HG03139 (cell line): Measurements from ENCODE around the gene NGB.
"Not testable (repeated sequence)": the region's sequence is repeated elsewhere in the genome, so short reads cannot be mapped to it uniquely, and the experiment has no call there.

Experiments
- ATAC-seq: cut with Tn5 transposase; IDR thresholded peaks from one replicate; pipeline ENCODE4 v1.9.1; 2021; ENCODE audit not compliant: unreplicated experiment

NGB gene

GRCh38 chr14:77296906-77297305 is 25.9 kb upstream of the NGB start:
- no peak for ATAC-seq

- no peak for ATAC-seq
Measured at GRCh38 chr14:77296155-77296554, 25.1 kb upstream of the NGB start.

GRCh38 chr14:77290705-77291104 is 19.7 kb upstream of the NGB start:
- no peak for ATAC-seq

GRCh38 chr14:77286576-77286975 is 15.6 kb upstream of the NGB start:
- ATAC-seq, result no peak

GRCh38 chr14:77284466-77284865 is 13.5 kb upstream of the NGB start:
- ATAC-seq, result no peak

DNA sequence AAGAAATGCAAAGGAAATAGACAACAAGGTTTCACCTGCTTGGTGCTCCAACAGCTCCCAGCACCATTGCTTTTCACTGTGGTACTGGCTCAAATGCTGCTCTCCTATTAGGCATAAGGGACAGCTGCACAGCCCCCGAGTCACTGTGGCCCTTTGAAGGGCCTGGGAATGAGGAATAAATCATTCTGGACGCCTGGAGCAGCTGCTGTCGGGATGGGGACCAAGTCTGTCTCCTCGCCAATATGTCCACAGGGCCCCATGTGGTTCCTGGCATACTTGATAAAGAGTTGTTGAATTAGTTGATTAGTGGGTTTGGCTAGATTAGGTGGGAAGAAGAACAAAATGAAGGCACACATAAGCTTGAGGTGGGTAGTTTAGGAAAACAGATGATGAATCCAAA is 13.1 kb upstream of the NGB start:
- ATAC-seq, result no peak

DNA sequence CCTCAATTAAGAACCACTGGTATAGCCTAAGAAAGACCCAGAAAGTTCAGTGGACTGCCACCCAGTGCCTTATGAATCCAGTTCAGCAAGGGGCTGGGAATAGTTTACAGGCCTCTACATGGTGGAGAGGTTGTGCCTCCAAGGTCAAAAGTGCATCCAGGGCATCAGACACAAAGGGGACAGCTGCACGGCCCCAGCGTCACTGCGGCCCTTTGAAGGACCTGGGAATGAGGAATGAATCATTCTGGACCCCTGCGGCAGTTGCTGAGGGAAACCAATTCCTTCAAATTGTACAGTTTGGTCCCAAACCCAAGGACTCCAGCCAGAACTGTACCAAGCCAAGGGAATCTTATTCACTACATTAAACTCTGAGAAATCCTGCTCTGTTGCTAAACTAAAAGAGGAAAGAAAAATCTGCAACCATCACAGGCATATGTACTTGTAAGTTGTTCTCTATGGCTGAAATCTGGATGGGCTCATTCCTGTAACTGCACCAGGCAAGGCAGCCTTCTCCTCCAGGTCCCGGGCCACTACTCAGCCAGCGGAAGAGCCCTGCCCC is 10.9 kb upstream of the NGB start:
- ATAC-seq, result no peak

DNA sequence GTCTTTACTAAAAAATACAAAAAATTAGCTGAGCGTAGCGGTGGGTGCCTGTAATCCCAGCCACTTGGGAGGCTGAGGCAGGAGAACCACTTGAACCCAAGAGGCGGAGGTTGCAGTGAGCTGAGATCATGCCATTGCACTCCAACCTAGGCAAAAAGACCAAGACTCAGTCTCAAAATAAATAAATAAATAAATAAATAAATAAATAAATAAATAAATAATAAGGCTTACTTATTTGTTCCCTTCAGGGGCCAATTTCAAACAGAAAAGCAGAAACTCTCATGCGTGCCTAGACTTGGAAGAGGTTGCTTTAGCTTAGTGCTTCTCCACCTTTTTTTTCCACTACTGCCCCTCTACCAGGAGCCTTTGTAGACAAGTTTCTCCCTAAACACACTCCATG is 9.9 kb upstream of the NGB start:
- ATAC-seq, result not testable (repeated sequence)

DNA sequence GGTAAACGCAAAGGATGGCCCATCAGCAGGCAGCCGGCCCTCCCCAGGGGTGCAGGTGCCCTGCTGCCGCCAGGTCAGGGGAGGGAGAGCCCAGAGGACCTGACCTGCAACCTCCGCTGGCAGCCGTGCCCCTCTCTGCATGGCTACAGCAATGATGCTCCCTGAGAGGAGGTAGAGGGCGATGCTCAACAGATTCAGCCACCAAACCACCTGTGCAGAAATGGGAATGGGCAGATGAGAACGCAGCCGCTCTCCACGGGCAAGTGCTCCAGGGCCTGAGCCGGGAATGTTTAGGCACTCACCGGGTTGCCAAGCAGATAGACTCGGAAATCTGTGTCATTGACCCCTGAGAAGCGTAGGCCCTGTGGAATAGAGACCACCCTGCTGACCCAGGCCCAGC is 8.7 kb upstream of the NGB start:
- no peak for ATAC-seq

GRCh38 chr14:77278461-77279230 is 7.6 kb upstream of the NGB start:
- ATAC-seq, result no peak

DNA sequence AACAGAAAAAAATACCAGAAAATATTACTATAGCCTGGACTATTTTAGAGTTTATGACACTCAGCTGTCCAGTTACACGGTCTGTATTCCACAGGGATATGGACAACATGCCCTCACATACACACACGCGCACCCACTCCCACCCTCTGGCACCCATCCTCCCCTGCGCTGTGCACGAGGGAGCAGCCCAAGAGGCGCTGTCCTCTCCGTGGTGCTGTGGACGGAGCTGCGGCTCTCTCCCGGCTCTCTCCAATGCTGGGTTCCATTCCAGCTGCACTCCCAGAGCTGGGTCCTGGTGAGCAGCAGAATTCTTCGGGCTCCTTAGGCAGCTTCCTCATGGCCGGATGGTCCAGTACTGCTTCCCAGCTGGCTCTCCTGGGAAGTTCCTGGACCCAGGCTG is 6.0 kb upstream of the NGB start:
- ATAC-seq, result no peak

DNA sequence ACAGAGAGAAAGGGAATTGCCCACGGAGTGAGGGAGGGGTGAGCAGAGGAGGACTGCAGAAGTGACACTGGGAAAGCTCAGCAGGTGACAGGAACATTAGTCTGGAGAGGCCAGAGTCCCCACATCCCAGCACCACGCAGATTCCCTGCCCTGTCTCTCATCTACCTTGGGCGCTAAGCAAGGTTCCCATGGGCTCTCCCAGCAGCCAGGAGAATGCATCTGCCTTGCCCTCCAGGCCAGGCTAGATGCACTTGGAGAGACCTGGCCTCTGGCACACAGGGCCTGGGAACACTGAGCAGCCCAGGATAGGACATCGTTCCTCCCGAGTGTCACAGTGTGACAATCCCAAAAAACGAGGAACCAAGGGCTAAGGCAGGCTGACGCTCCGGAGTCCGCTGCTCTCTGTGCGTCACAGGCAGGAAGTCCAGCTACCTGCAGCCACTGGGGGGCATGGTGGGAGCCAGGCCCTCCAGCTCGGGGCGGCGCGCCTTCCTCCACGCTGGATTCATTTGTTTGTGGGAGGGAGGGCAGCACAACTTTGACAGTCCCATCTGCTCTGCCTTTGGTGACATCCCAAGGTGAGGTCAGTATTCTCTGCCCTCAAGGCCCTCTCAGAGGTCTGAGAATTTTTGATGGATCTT is 5.4 kb upstream of the NGB start:
- ATAC-seq, result no peak

DNA sequence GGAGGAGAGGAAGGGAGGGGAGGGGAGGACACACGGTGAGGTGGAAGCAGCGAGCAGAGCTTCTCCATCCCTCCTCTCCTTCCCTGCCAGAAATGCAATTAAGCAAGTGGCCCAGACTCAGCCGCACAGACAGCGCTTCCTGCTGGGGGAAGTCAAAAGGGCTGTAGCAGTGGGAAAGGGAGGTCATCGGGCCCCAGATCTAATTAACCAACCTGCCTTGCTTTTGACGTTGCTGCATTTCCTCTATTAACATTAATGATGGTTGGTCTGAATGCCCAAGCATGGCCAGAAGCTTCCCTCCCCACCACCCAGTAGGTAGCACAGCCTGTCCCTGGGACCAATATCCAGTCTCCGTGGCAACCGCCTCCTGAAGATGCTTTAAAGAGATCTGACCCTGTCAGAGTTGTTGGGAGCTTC is 4.6 kb upstream of the NGB start:
- ATAC-seq, result no peak

DNA sequence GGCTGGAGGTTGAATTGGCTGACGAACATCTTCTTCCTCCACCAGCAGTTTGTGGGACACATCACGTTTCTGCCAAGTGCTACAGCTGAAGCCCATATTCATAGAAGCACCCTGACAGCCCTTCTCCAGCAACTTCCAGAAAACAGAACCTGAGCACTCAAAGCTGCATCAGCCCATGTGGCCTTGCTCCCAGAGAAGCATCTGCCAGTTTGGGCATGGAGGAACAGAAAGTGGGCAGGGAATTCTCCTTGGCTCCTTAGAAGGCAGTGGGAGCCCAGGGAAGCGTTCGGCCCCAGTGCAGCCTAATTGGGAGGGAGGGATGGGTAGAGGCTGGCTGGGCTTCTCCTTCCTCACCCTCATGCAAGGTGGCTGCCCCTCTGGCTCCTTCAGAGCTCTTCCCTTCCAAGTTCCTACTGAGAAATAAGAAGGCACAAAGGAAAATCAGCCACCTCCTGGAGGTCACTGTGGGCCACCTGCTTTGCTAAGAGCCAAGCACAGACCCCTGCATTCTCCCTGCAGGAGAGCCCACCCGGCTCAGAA is 4.1 kb upstream of the NGB start:
- ATAC-seq, result no peak

DNA sequence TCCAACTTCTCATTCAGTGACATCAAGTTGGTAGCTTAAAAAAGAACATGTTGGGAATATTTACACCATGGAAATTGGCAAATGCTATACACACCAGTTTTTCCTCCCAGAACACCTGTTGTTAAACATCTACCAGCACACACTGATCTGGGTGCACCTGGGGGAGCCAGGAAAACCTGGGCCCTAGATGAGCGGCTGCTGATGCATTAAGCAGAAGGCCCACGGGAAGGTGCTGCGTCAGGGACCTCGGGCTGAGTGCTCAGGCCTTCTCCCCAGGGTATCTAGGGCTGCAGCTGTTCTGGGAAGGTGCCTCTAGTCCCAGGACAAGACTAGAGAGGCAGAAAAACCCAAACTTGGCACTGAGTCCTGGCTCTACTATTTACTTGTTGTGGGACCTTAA is 2.8 kb upstream of the NGB start:
- ATAC-seq, result no peak

DNA sequence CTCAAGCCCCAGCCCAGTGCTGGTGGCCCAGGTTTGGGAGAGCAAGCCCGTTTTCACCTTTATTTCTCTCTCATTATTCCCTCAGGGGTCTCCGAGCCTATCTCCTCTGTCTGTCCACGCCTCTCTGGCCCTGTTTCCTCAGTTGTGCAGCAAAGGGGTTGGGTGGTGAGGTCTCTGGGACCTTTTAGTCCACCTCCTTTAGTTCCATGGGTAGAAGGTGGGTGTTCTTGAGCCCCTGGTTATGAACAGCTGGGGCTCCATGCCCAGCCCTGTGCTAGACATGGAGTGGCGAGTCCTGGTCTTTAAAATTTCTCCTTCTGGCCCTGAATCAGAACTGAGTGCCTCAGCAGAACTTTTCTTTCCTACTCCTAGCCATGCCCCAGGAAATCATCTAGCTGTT is 1.3 kb upstream of the NGB start:
- ATAC-seq, result no peak

- no peak for ATAC-seq
Measured at GRCh38 chr14:77270361-77271112, 469 bp downstream of the NGB start.

DNA sequence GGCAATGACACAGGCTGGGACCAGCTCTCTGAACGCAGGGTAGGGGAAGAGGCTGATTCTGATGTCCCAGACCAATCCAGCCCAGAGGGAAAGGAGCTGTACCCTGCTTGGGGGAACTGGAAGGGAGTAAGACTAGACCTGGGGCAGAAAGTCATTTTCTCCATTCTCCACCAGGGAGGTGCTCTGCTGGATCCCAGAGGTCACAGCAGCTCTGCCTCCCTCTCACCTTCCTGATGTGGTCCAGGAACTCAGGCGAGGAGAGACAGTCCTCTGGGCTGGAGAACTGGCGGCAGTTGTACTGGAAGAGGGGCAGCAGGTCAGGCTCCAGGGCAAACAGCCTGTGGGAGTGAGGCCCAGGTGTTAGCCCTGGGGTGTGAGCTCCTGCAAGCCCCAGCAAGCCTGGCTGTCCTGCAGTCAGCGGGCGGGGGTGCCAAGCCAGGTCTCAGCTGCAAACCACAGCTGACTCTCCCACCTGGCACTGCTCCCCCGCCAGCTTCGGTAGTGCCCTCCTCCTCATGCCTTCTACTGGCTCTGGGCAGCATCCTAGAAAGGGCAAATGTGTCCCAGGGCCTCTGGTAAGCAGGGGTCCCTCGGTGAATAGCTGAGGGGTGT is 1.9 kb downstream of the NGB start:
- no peak for ATAC-seq

GRCh38 chr14:77267937-77268699 is 2.9 kb downstream of the NGB start:
- no peak for ATAC-seq

GRCh38 chr14:77266336-77266735 is 4.7 kb downstream of the NGB start:
- ATAC-seq, result no peak
